GM23338 (cell line): ENCODE measurements around the gene TREML2. TPM values are rescaled to one million over a fixed set of nuclear protein-coding genes. Genes with fewer than 3 reads are reported as not detected.

Experiments
- ATAC-seq: fragments of 200-7000 bp; cut with Tn5 transposase; 3 replicates; pipeline ENCODE4 v1.9.1; 2020
- DNase-seq: peaks from one replicate; pipeline ENCODE4 v3.0.0-alpha.2; 2015; ENCODE audit warnings: low spot score
- H2AFZ ChIP-seq: fragments of 200-600 bp; sonication (generic); 2 replicates; pipeline ENCODE4 v1.8.0; 2016; ENCODE audit warnings: antibody characterized with exemption, mild to moderate bottlenecking, moderate library complexity
- H3F3A ChIP-seq: fragments of 200-600 bp; sonication (generic); replicated peaks from 2 replicates; pipeline ENCODE4 v1.8.0; 2017; ENCODE audit warnings: antibody characterized with exemption, mixed run types, low read depth
- H3K27ac ChIP-seq: fragments of 200-600 bp; sonication (generic); 2 replicates; pipeline ENCODE4 v1.6.1; 2016; ENCODE audit warnings: low read depth
- H3K27me3 ChIP-seq: fragments of 200-600 bp; sonication (generic); 2 replicates; pipeline ENCODE4 v1.8.0; 2016; ENCODE audit warnings: mild to moderate bottlenecking, mixed run types, moderate library complexity; ENCODE audit not compliant: insufficient read depth
- H3K36me3 ChIP-seq: fragments of 200-600 bp; sonication (generic); 2 replicates; pipeline ENCODE4 v1.8.0; 2016; ENCODE audit warnings: mild to moderate bottlenecking; ENCODE audit not compliant: insufficient read depth
- H3K4me1 ChIP-seq: fragments of 200-600 bp; sonication (generic); 2 replicates; pipeline ENCODE4 v1.8.0; 2016; ENCODE audit warnings: mild to moderate bottlenecking, moderate library complexity; ENCODE audit not compliant: insufficient read depth
- H3K4me2 ChIP-seq: fragments of 200-600 bp; sonication (generic); 2 replicates; pipeline ENCODE4 v1.7.1; 2017; ENCODE audit warnings: mixed run types
- H3K4me3 ChIP-seq: fragments of 200-600 bp; sonication (generic); 2 replicates; pipeline ENCODE4 v1.6.1; 2016; ENCODE audit warnings: mixed run types
- H3K79me2 ChIP-seq: fragments of 200-600 bp; sonication (generic); replicated peaks from 2 replicates; pipeline ENCODE4 v1.8.0; 2017; ENCODE audit warnings: mild to moderate bottlenecking; ENCODE audit not compliant: insufficient read depth
- H3K9me2 ChIP-seq: fragments of 200-600 bp; sonication (generic); 2 replicates; pipeline ENCODE4 v1.8.0; 2017; ENCODE audit not compliant: insufficient read depth
- H4K20me1 ChIP-seq: fragments of 200-600 bp; sonication (generic); replicated peaks from 2 replicates; pipeline ENCODE4 v1.8.0; 2017; ENCODE audit warnings: mild to moderate bottlenecking; ENCODE audit not compliant: insufficient read depth
- H3K27ac Mint-ChIP-seq: 2 replicates; pipeline ENCODE4 v1.8.0; 2020; ENCODE audit warnings: inconsistent platforms, mild to moderate bottlenecking, moderate library complexity, mixed read lengths
- H3K27me3 Mint-ChIP-seq: 3 replicates; pipeline ENCODE4 v1.8.0; 2022; ENCODE audit warnings: low read depth, mild to moderate bottlenecking, moderate library complexity, mixed read lengths, inconsistent platforms; ENCODE audit not compliant: insufficient read depth, poor library complexity
- H3K36me3 Mint-ChIP-seq: 3 replicates; pipeline ENCODE4 v1.8.0; 2021; ENCODE audit warnings: low read depth, mild to moderate bottlenecking, inconsistent platforms, moderate library complexity, mixed read lengths
- H3K4me1 Mint-ChIP-seq: 3 replicates; pipeline ENCODE4 v1.8.0; 2020; ENCODE audit warnings: mild to moderate bottlenecking, inconsistent platforms, mixed read lengths
- H3K4me3 Mint-ChIP-seq: 3 replicates; pipeline ENCODE4 v1.8.0; 2021; ENCODE audit warnings: moderate library complexity, mild to moderate bottlenecking, inconsistent platforms, mixed read lengths
- H3K9me3 Mint-ChIP-seq: 3 replicates; pipeline ENCODE4 v1.8.0; 2020; ENCODE audit warnings: moderate library complexity, mild to moderate bottlenecking, inconsistent platforms, mixed read lengths
- CREB1 ChIP-seq: fragments of 250-450 bp; sonication (Bioruptor Pico); IDR thresholded peaks from 2 replicates; pipeline ENCODE4 v1.5.0; 2020; ENCODE audit warnings: low read depth, mild to moderate bottlenecking, moderate library complexity
- CTCF ChIP-seq, 2 experiments: fragments of 200-600 bp in 1 of 2; sonication (generic) in 1 of 2; conservative IDR thresholded peaks; 2 replicates each; pipeline versions ENCODE4 v1.5.1 to v1.6.1; 2016 to 2017; ENCODE audit warnings: antibody characterized with exemption in 2 of 2, low read depth in 2 of 2, mild to moderate bottlenecking in 2 of 2, moderate library complexity in 1 of 2
- EZH2 ChIP-seq: fragments of 200-600 bp; sonication (generic); IDR thresholded peaks from one replicate; pipeline ENCODE4 v1.8.0; 2017; ENCODE audit warnings: antibody characterized with exemption, mild to moderate bottlenecking, low read depth; ENCODE audit not compliant: unreplicated experiment
- EZH2phosphoT487 ChIP-seq: fragments of 200-600 bp; sonication (generic); IDR thresholded peaks from one replicate; pipeline ENCODE4 v1.8.1; 2018; ENCODE audit warnings: antibody characterized with exemption; ENCODE audit not compliant: unreplicated experiment
- JUNB ChIP-seq: IDR thresholded peaks from one replicate; pipeline ENCODE4 v1.6.1; 2016; ENCODE audit warnings: antibody characterized with exemption; ENCODE audit not compliant: unreplicated experiment
- NANOG ChIP-seq: IDR thresholded peaks from 2 replicates; pipeline ENCODE4 v1.6.1; 2016; ENCODE audit warnings: antibody characterized with exemption, borderline replicate concordance
- POLR2AphosphoS5 ChIP-seq: IDR thresholded peaks from 2 replicates; pipeline ENCODE4 v1.6.1; 2016; ENCODE audit warnings: antibody characterized with exemption, low read depth
- REST ChIP-seq: IDR thresholded peaks from one replicate; pipeline ENCODE4 v1.6.1; 2018; ENCODE audit warnings: antibody characterized with exemption; ENCODE audit not compliant: unreplicated experiment
- STAT1 ChIP-seq: IDR thresholded peaks from one replicate; pipeline ENCODE4 v1.6.1; 2016; ENCODE audit warnings: antibody characterized with exemption; ENCODE audit not compliant: unreplicated experiment
- ZNF114 ChIP-seq: fragments of 250-450 bp; sonication (Bioruptor Pico); IDR thresholded peaks from 2 replicates; pipeline ENCODE4 v1.5.0; 2020; ENCODE audit warnings: mild to moderate bottlenecking, moderate library complexity
- ZNF331 ChIP-seq: fragments of 250-450 bp; sonication (Bioruptor Pico); IDR thresholded peaks from 2 replicates; pipeline ENCODE4 v1.5.0; 2020; ENCODE audit warnings: low read depth, mild to moderate bottlenecking, moderate library complexity
- ZNF462 ChIP-seq: fragments of 250-450 bp; sonication (Bioruptor Pico); IDR thresholded peaks from 2 replicates; pipeline ENCODE4 v1.5.0; 2020; ENCODE audit warnings: mild to moderate bottlenecking, moderate library complexity
- polyA plus RNA-seq: library from polyadenylated mRNA; unstranded; fragments of >200 nt; fragmentation: Nextera tagmentation; extraction: Ambion mirVana; gene quantifications from 2 replicates; pipeline ENCODE4 v1.2.1, GENCODE V29; 2016
- total RNA-seq: library from RNA; depleted of rRNA; stranded (reverse); fragments of >200 nt; shearing (Covaris generic); gene quantifications from 2 replicates; pipeline ENCODE4 v1.2.3, GENCODE V29; 2014

TREML2 gene
- total and polyA plus RNA-seq, 2 experiments from 2014 or later, result 0.07 TPM; not detected in 1

DNA sequence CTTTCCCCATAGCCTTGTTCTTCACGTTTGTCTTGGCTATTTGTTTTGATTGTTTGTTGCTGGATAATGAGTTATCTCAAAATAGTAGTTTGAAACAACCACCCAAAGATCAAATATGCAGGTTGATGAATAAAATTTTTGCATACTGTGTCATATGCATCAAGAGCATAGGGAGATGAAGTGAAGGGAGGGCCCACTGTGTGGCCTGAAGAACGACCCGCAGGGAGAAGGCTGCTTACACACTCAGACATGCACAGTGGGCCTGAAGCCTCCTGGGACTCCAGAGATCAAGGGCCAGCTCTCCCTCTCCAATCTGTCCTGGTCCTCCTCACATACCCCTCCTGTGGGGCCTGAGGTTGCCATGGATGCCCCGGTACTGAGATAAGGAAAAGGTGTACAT lies 21.8 kb downstream of the TREML2 start:
- Mint-ChIP-seq H3K4me1 (peaks cover 9% of the 10 kb centered on the region; the same call in 2 of the 3 replicates), H3K4me3 (no peak overlapping the region), H3K9me3 (no peaks in the 10 kb centered on the region), H3K27ac (no peak overlapping the region), H3K27me3 (no peaks in the 10 kb centered on the region), H3K36me3 (no peaks in the 10 kb centered on the region)
- TF ChIP-seq ZNF462 (CRISPR knock-in tag) (no peak), POLR2AphosphoS5 (no peak), EZH2 (no peak), EZH2phosphoT487 (no peak), JUNB (no peak), ZNF331 (CRISPR knock-in tag) (no peak), STAT1 (no peak), NANOG (no peak), CTCF (conservative IDR thresholded peaks at IDR 0.05; ENCODE audit: low read depth in 2 of 2) (no peak), ZNF114 (CRISPR knock-in tag) (no peak), REST (no peak), CREB1 (CRISPR knock-in tag) (no peak)
- no peak overlapping the region for H3K4me2 ChIP-seq
- no peak overlapping the region for H2AFZ ChIP-seq
- H3K36me3 ChIP-seq, result no peaks in the 10 kb centered on the region
- ATAC-seq, result no peak
- H3K9me2 ChIP-seq, result 0 out of 2 replicates have a peak, but pooled peaks cover 6% of the 10 kb centered on the region
- H3K4me3 ChIP-seq, result no peak overlapping the region
- no peaks in the 10 kb centered on the region for H3F3A ChIP-seq
- no peak for DNase-seq
- no peaks in the 10 kb centered on the region for H3K79me2 ChIP-seq
- no peaks in the 10 kb centered on the region for H3K27me3 ChIP-seq
- no peaks in the 10 kb centered on the region for H3K4me1 ChIP-seq
- H4K20me1 ChIP-seq, result no peaks in the 10 kb centered on the region
- H3K27ac ChIP-seq, result no peak overlapping the region
